HUES64 (cell line): ENCODE data around the gene ST6GALNAC4.

ENCODE experiments used
- H3K27ac ChIP-seq: 2 replicates; pipeline ENCODE4 v1.7.0; 2013; ENCODE audit warnings: low read depth, low read length, inconsistent platforms
- H3K27me3 ChIP-seq: 2 replicates; pipeline ENCODE4 v1.6.1; 2013; ENCODE audit warnings: mild to moderate bottlenecking, low read length; ENCODE audit not compliant: insufficient read depth
- H3K36me3 ChIP-seq: 2 replicates; pipeline ENCODE4 v1.6.1; 2013; ENCODE audit warnings: mild to moderate bottlenecking, low read length; ENCODE audit not compliant: insufficient read depth
- H3K4me1 ChIP-seq: 2 replicates; pipeline ENCODE4 v1.6.1; 2013; ENCODE audit warnings: mild to moderate bottlenecking, low read length, moderate library complexity; ENCODE audit not compliant: insufficient read depth
- H3K4me3 ChIP-seq: 2 replicates; pipeline ENCODE4 v1.5.1; 2013; ENCODE audit warnings: mild to moderate bottlenecking, low read length, moderate library complexity
- H3K9ac ChIP-seq: 2 replicates; pipeline ENCODE4 v1.6.1; 2013; ENCODE audit warnings: mild to moderate bottlenecking, low read depth, low read length
- H3K9me3 ChIP-seq: 2 replicates; pipeline ENCODE4 v1.6.1; 2013; ENCODE audit warnings: low read depth, low read length; ENCODE audit not compliant: insufficient read depth
- WGBS: fragments of 150-250, 120-280 bp; methylation state at CpG from one replicate; pipeline ENCODE4 v1.1.7; 2013; ENCODE audit warnings: missing lambda C conversion rate; 5-methylcytosine and 5-hydroxymethylcytosine counted together

ST6GALNAC4 gene

GRCh38 chr9:127945338-127945737 is 28.5 kb upstream of the ST6GALNAC4 start:
- no peak overlapping the region for H3K27ac ChIP-seq
- no peaks in the 10 kb centered on the region for H3K27me3 ChIP-seq
- no peak overlapping the region for H3K4me3 ChIP-seq
- 95% methylated on average over 24 of the region's 24 CpGs for WGBS
- no peaks in the 10 kb centered on the region for H3K4me1 ChIP-seq
- H3K9ac ChIP-seq, result no peak overlapping the region
- H3K9me3 ChIP-seq, result no peaks in the 10 kb centered on the region
- peaks cover 34% of the 10 kb centered on the region for H3K36me3 ChIP-seq

- 95% methylated on average over 38 of the region's 38 CpGs for WGBS
- Histone ChIP-seq H3K4me3 (no peak overlapping the region), H3K9ac (no peak overlapping the region), H3K27ac (no peak overlapping the region), H3K9me3 (no peaks in the 10 kb centered on the region), H3K27me3 (no peaks in the 10 kb centered on the region), H3K4me1 (no peaks in the 10 kb centered on the region), H3K36me3 (peaks cover 37% of the 10 kb centered on the region)
Observed at GRCh38 chr9:127944586-127945218, 27.9 kb upstream of the ST6GALNAC4 start.

- Histone ChIP-seq H3K9ac (no peak overlapping the region), H3K27ac (no peak overlapping the region), H3K36me3 (peaks cover 37% of the 10 kb centered on the region), H3K4me3 (no peak overlapping the region), H3K4me1 (no peaks in the 10 kb centered on the region), H3K9me3 (no peaks in the 10 kb centered on the region), H3K27me3 (no peaks in the 10 kb centered on the region)
- 33% methylated on average over 12 of the region's 13 CpGs for WGBS
Observed at GRCh38 chr9:127943731-127944144, 26.9 kb upstream of the ST6GALNAC4 start.

GRCh38 chr9:127943011-127943662 is 26.3 kb upstream of the ST6GALNAC4 start:
- Histone ChIP-seq H3K4me1 (no peaks in the 10 kb centered on the region), H3K36me3 (peaks cover 37% of the 10 kb centered on the region), H3K9me3 (no peaks in the 10 kb centered on the region), H3K27ac (no peak overlapping the region), H3K9ac (no peak overlapping the region), H3K27me3 (no peaks in the 10 kb centered on the region), H3K4me3 (no peak overlapping the region)
- WGBS, result 93% methylated on average over 14 of the region's 14 CpGs

GRCh38 chr9:127942216-127943010 is 25.6 kb upstream of the ST6GALNAC4 start:
- Histone ChIP-seq H3K36me3 (peaks cover 37% of the 10 kb centered on the region), H3K4me3 (no peak overlapping the region), H3K9ac (no peak overlapping the region), H3K4me1 (no peaks in the 10 kb centered on the region), H3K27me3 (no peaks in the 10 kb centered on the region), H3K9me3 (no peaks in the 10 kb centered on the region), H3K27ac (no peak overlapping the region)
- 76% methylated on average over 18 of the region's 18 CpGs for WGBS

- no peak overlapping the region for H3K27ac ChIP-seq
Observed at GRCh38 chr9:127941961-127942215, 25.0 kb upstream of the ST6GALNAC4 start.

GRCh38 chr9:127941062-127941960 is 24.5 kb upstream of the ST6GALNAC4 start:
- Histone ChIP-seq H3K4me3 (no peak overlapping the region), H3K27me3 (no peaks in the 10 kb centered on the region), H3K36me3 (peaks cover 38% of the 10 kb centered on the region), H3K27ac (no peak overlapping the region), H3K4me1 (0 out of 2 replicates have a peak, but pooled peaks cover 7% of the 10 kb centered on the region), H3K9ac (no peak overlapping the region), H3K9me3 (no peaks in the 10 kb centered on the region)
- 90% methylated on average over 18 of the region's 18 CpGs for WGBS

More at GRCh38 chr9:127941961-127942215, 25.0 kb upstream of the ST6GALNAC4 start:
- no peak overlapping the region for H3K9ac ChIP-seq
- no peaks in the 10 kb centered on the region for H3K27me3 ChIP-seq
- peaks cover 37% of the 10 kb centered on the region for H3K36me3 ChIP-seq
- 97% methylated on average over 3 of the region's 3 CpGs for WGBS
- no peak overlapping the region for H3K4me3 ChIP-seq
- H3K9me3 ChIP-seq, result no peaks in the 10 kb centered on the region
- H3K4me1 ChIP-seq, result 0 out of 2 replicates have a peak, but pooled peaks cover 1% of the 10 kb centered on the region

- Histone ChIP-seq H3K36me3 (peaks cover 39% of the 10 kb centered on the region), H3K9ac (no peak overlapping the region), H3K9me3 (no peaks in the 10 kb centered on the region), H3K27me3 (no peaks in the 10 kb centered on the region), H3K4me3 (no peak overlapping the region), H3K4me1 (0 out of 2 replicates have a peak, but pooled peaks cover 10% of the 10 kb centered on the region), H3K27ac (no peak overlapping the region)
- 98% methylated on average over 4 of the region's 4 CpGs for WGBS
Observed at GRCh38 chr9:127940593-127940992, 23.8 kb upstream of the ST6GALNAC4 start.

- 0 out of 2 replicates have a peak overlapping the region, but pooled peaks have one; percentile 18 for H3K27ac ChIP-seq
- peak overlapping the region; percentile 66 for H3K9ac ChIP-seq
- 0 out of 2 replicates have a peak, but pooled peaks cover 10% of the 10 kb centered on the region for H3K4me1 ChIP-seq
- WGBS, result 35% methylated on average over 25 of the region's 25 CpGs
- no peaks in the 10 kb centered on the region for H3K9me3 ChIP-seq
- H3K4me3 ChIP-seq, result peak overlapping the region; percentile 90
- H3K27me3 ChIP-seq, result no peaks in the 10 kb centered on the region
- peaks cover 23% of the 10 kb centered on the region for H3K36me3 ChIP-seq
Observed at GRCh38 chr9:127938298-127938690, 21.5 kb upstream of the ST6GALNAC4 start.

GRCh38 chr9:127937388-127938297 is 20.8 kb upstream of the ST6GALNAC4 start, which contains the start of gene DPM2:
DPM2 (minus strand) TSS chr9:127937854; CDS start chr9:127937820, 34 bp downstream.
- 4% methylated on average over 60 of the region's 60 CpGs for WGBS
- 0 out of 2 replicates have a peak within 1 kb of the TSS, but pooled peaks have one; percentile 42 for H3K27ac ChIP-seq
- 0 out of 2 replicates have a peak, but pooled peaks cover 10% of the 10 kb centered on the region for H3K4me1 ChIP-seq
- H3K9me3 ChIP-seq, result no peaks in the 10 kb centered on the region
- no peaks in the 10 kb centered on the region for H3K27me3 ChIP-seq
- H3K9ac ChIP-seq, result peak within 1 kb of the TSS; percentile 72
- peaks cover 19% of the 10 kb centered on the region for H3K36me3 ChIP-seq
- peak within 1 kb of the TSS; percentile 90 for H3K4me3 ChIP-seq
